Activated CD8-positive, alpha-beta T cell treated with anti-CD3 and anti-CD28 coated beads for 36 hours (primary cell): ENCODE data around the gene ANKRD33B. TPM values are rescaled to one million over a fixed set of nuclear protein-coding genes. Genes with fewer than 3 reads are reported as not detected.

Experiments
- ATAC-seq: fragments of 200-7000 bp; cut with Tn5 transposase; one replicate; pipeline ENCODE4 v1.10.0; 2021; ENCODE audit warnings: mild to moderate bottlenecking, moderate library complexity
- CTCF ChIA-PET: fragments of 350-600 bp; sonication (Branson Sonifier 250); formaldehyde crosslinking; loops from one replicate; lab custom pipeline; 2021; ENCODE audit warnings: antibody characterized with exemption; lab: Charles Lee
- POLR2A ChIA-PET: fragments of 350-600 bp; sonication (Branson Sonifier 250); formaldehyde crosslinking; loops from one replicate; lab custom pipeline; 2021; ENCODE audit warnings: antibody characterized with exemption; lab: Charles Lee
- DNase-seq: peaks from one replicate; pipeline ENCODE4 v3.0.0-alpha.2; 2020
- H3K27ac Mint-ChIP-seq: one replicate; pipeline ENCODE4 v1.8.0; 2021; ENCODE audit warnings: mild to moderate bottlenecking, mixed read lengths
- H3K27me3 Mint-ChIP-seq: one replicate; pipeline ENCODE4 v1.8.0; 2021; ENCODE audit warnings: mixed read lengths
- H3K36me3 Mint-ChIP-seq: one replicate; pipeline ENCODE4 v1.8.0; 2021; ENCODE audit warnings: low read depth, mixed read lengths
- H3K4me1 Mint-ChIP-seq: one replicate; pipeline ENCODE4 v1.8.0; 2021; ENCODE audit warnings: low read depth, mixed read lengths
- H3K4me3 Mint-ChIP-seq: one replicate; pipeline ENCODE4 v1.8.0; 2021; ENCODE audit warnings: mild to moderate bottlenecking, moderate library complexity, mixed read lengths
- H3K9me3 Mint-ChIP-seq: one replicate; pipeline ENCODE4 v1.8.0; 2021; ENCODE audit warnings: mixed read lengths
- intact Hi-C: fragments of 100-400 bp; cut with micrococcal nuclease; formaldehyde crosslinking; loops from one replicate; pipeline ENCODE4 v1.10.0; 2022
- total RNA-seq, 2 experiments: library from RNA; stranded (reverse); gene quantifications; one replicate each; pipeline ENCODE4 v1.2.3, GENCODE V29; 2021
- TF ChIP-seq, protein P1 (sequence below): fragments of 200-600 bp; IDR thresholded peaks from one replicate; pipeline ENCODE4 v1.8.0; 2022; ENCODE audit warnings: antibody characterized with exemption, mild to moderate bottlenecking

Gene ANKRD33B
- total RNA-seq, 2 experiments from 2014 or later: 13.6 to 13.8 TPM

DNA sequence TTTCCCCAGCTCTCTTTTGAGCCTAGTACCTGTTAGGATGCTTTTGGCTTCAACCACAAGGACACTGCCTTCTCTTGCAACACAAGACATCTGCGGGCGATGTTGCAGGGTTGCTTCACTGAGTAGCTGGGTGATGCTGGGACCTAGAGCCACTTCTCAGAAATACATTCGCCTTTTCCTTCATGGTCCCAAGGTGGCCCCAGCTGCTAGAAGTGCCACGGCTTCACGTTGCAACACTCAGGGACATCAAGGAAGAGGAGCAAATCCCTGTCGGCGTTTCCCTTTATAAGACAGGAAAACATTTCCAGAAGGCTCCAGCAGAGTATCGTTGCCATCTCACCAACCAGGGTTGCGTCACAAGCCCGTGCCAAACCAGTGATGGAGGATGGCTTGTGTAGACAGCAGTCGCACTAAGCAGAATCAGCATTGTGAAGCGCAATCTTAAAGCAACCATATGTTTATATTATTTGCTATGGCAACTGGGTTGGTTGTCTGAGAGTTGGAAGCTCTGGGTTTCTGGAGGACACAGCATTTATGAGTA, 62.7 kb downstream of the ANKRD33B start:
- TF ChIP-seq, protein P1, sequence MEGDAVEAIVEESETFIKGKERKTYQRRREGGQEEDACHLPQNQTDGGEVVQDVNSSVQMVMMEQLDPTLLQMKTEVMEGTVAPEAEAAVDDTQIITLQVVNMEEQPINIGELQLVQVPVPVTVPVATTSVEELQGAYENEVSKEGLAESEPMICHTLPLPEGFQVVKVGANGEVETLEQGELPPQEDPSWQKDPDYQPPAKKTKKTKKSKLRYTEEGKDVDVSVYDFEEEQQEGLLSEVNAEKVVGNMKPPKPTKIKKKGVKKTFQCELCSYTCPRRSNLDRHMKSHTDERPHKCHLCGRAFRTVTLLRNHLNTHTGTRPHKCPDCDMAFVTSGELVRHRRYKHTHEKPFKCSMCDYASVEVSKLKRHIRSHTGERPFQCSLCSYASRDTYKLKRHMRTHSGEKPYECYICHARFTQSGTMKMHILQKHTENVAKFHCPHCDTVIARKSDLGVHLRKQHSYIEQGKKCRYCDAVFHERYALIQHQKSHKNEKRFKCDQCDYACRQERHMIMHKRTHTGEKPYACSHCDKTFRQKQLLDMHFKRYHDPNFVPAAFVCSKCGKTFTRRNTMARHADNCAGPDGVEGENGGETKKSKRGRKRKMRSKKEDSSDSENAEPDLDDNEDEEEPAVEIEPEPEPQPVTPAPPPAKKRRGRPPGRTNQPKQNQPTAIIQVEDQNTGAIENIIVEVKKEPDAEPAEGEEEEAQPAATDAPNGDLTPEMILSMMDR: no peak
- Mint-ChIP-seq H3K27ac (no peak overlapping the region), H3K27me3 (peaks cover 6% of the 10 kb centered on the region), H3K4me1 (peaks cover 41% of the 10 kb centered on the region), H3K9me3 (peaks cover 4% of the 10 kb centered on the region), H3K4me3 (no peak overlapping the region), H3K36me3 (peaks cover 5% of the 10 kb centered on the region)
- no peak for DNase-seq
- ChIA-PET POLR2A (interaction anchor here (1.1 to 1.2 kb wide), 2 partner anchors 10 to 62 kb away, joined by 3 read pairs; no protein-coding TSS in a partner anchor), CTCF (interaction anchor here (1.0 to 5.0 kb wide), 19 partner anchors 10 to 343 kb away, joined by 3 to 89 read pairs (median 7); no protein-coding TSS in a partner anchor)
- intact Hi-C loops: loop anchor here (5.0 to 10.0 kb wide), 3 partner anchors 59 to 342 kb away; no protein-coding TSS in a partner anchor
- ATAC-seq: no peak

- ATAC-seq: peak; percentile 25
- Mint-ChIP-seq H3K27ac (peak overlapping the region; percentile 83), H3K27me3 (peaks cover 6% of the 10 kb centered on the region), H3K9me3 (peaks cover 4% of the 10 kb centered on the region), H3K4me1 (peaks cover 48% of the 10 kb centered on the region), H3K4me3 (peak overlapping the region; percentile 69), H3K36me3 (peaks cover 11% of the 10 kb centered on the region)
- peak; percentile 40 for DNase-seq
- ChIA-PET CTCF (interaction anchor here (0.5 to 5.0 kb wide), 55 partner anchors 8 to 380 kb away, joined by 3 to 89 read pairs (median 5); partner anchors contain the start of gene DAP), POLR2A (interaction anchor here (1.1 to 1.5 kb wide), 3 partner anchors 63 to 274 kb away, joined by 3 to 4 read pairs (median 3); partner anchors contain the start of gene MARCHF6)
- TF ChIP-seq, protein P1: no peak
- intact Hi-C loops: loop anchor here (5.0 to 10.0 kb wide), 3 partner anchors 60 to 342 kb away; no protein-coding TSS in a partner anchor
Observed at GRCh38 chr5:10627160-10627701, 63.4 kb downstream of the ANKRD33B start.

DNA sequence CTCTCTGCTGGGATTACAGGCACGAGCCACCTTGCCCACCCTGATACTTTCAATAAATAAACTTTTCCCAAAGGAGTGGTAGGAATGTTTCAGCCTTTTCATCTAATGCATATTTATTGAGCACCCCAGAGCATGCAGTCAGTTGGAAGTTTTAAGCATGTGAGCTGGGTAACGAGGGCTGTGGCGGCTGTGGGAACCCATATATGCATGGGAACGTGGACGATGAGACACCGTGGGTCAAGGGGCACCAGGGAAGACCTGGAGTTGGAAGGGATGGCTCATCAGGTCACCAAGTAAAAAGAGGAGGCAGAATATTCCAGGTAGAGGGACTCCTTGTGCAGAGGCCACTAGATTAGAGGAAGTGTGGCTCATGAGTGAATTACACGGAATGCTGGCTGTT, 64.7 kb downstream of the ANKRD33B start:
- no peak overlapping the region for H3K27ac Mint-ChIP-seq
- TF ChIP-seq, protein P1: no peak
- peaks cover 6% of the 10 kb centered on the region for H3K27me3 Mint-ChIP-seq
- no peak overlapping the region for H3K4me3 Mint-ChIP-seq
- H3K36me3 Mint-ChIP-seq: peaks cover 15% of the 10 kb centered on the region
- peaks cover 4% of the 10 kb centered on the region for H3K9me3 Mint-ChIP-seq
- peaks cover 56% of the 10 kb centered on the region for H3K4me1 Mint-ChIP-seq
- ATAC-seq (no peak), DNase-seq (no peak)
- CTCF ChIA-PET: interaction anchor here (0.7 to 5.0 kb wide), 30 partner anchors 8 to 477 kb away, joined by 3 to 89 read pairs (median 6); no protein-coding TSS in a partner anchor
- intact Hi-C loops: loop anchor here (5.0 to 10.0 kb wide), 3 partner anchors 61 to 344 kb away; no protein-coding TSS in a partner anchor
- POLR2A ChIA-PET: interaction anchor here (1.5 kb wide), 1 partner anchor 176 kb away, joined by 3 read pairs; no protein-coding TSS in a partner anchor

- POLR2A ChIA-PET: interaction anchor here (0.8 kb wide), 1 partner anchor 100 kb away, joined by 3 read pairs; no protein-coding TSS in a partner anchor
- CTCF ChIA-PET: interaction anchor here (0.8 to 5.0 kb wide), 7 partner anchors 63 to 187 kb away, joined by 3 to 89 read pairs (median 4); no protein-coding TSS in a partner anchor
Observed at GRCh38 chr5:10629682-10630081, 65.8 kb downstream of the ANKRD33B start.

More at GRCh38 chr5:10629682-10630081, 65.8 kb downstream of the ANKRD33B start:
- Mint-ChIP-seq H3K27me3 (peaks cover 6% of the 10 kb centered on the region), H3K9me3 (peaks cover 4% of the 10 kb centered on the region), H3K4me3 (no peak overlapping the region), H3K36me3 (peaks cover 16% of the 10 kb centered on the region), H3K27ac (no peak overlapping the region), H3K4me1 (peaks cover 66% of the 10 kb centered on the region)
- TF ChIP-seq, protein P1: no peak
- DNase-seq (no peak), ATAC-seq (no peak)
- intact Hi-C loops: loop anchor here (5.0 to 10.0 kb wide), 4 partner anchors 62 to 345 kb away; partner anchors contain the start of gene DAP
